NCI-H2029 (cell line): ENCODE results near the gene ASTN1.

Experiments used
- DNase-seq: peaks from one replicate; lab custom pipeline; 2025; lab: John Stamatoyannopoulos, UW

ASTN1 gene

DNA sequence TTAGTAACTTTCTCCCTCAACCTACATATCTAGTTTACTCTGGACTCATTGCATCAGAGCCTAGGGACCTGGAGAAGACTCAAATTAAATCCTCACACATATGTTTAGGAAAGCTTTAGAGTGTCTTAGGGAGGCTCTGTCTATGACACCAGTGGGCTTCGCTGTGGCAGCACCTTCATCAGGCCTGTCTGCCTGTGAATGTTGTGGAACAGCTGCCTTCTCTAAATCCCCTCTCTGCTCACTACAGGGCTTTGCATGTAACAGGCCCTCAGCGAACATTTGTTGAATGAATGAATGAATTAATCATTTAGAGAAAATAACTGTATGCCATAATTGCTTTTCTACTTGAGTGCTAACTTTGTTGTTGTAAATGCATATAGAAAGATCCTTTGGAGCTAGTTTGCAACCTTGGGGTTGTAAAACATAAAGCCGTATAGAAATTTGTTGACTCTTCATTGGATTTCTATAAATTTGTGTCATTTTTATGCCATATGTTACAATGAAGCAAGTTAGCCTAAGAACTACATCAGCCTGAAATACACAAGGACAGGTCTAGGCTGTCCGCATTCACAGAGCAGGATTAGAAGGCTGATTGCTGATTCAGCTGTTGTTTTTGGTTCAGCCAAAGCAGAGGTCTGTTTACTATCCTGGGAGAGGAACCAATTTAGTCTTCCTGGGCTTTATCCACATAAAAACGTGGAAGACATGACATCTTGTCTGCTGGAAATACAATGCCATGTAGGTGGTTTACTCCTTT is 238.0 kb downstream of the ASTN1 start:
- no peak for DNase-seq

DNA sequence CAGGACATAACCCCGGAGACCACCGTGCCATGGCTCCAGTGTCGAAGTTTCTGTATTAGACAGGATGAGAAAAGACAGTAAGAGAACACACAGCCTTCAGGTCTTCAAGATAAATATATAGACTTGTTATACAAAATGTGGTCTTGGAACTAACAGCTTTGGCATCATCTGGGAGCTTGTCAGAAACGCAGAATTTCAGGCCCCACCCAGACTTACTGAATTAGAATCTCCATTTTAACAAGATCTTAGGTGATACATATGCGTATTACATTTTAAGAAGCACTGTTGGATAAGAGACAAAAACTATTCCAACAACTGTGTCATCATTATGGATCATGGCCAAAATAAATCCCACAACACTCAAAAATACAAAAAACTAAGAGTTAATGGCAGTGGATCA is 239.3 kb downstream of the ASTN1 start:
- no peak for DNase-seq

DNA sequence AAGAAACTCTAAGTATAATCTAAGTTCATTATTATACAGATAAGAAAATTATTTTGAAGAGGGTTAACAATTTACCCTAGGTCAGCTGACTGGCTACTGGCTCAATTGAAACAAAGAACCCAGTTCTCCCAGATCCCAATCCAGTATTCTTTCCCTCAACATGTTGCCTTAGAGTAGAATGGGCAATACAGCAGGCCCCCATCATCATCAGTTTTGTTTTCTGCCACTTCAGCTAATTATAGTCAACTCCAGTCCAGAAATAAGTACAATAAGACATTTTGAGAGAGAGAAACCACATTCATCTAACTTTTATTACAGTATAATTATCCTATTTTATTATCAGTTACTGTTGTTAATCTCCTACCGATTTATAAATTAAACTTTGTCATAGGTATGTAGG is 241.2 kb downstream of the ASTN1 start:
- DNase-seq, result no peak

DNA sequence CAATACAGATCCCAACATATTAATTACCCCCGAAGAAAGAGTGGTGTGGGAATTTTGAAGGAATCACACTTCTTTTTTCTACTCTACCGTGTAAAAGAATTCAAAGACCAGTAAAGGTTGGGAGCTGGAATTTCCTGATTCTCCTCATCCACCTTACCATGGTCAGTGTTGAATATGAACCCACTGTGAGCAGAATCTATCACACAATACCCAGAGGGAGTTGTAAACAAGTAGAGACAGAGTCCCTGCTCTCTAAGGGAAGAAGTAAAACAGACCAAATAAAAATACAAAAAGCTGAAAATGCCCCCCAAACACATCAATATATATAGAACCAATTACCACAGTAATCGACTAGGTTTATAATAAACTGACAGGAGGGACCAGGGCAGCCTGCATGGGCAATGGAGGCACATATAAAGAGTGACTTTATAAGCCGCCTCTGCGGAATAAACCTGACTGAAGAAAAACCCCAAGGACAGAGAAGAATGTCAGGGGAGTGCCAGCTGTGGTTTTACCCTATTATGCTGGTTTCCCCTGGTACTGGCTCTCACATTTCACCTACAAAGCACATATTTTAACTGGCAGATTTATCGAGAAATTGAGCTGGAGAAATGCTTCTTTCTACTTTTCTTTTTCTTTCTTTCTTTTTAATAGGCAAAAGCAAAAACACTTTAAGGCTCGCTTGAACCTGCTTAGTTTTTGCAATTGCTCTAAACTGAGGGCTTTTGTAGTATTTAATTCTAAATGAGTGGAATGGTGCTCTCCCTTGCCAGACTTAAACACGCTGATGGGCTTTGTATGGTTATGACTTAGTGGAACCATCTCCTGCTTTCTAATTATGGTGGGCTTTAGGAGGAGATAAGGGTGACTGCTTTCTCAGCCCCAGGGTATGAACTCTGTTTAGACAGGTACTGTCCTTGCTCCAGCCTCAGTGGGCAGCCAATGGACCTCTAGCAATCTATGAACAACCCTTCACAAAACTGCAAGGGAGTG is 244.8 kb downstream of the ASTN1 start:
- no peak for DNase-seq

DNA sequence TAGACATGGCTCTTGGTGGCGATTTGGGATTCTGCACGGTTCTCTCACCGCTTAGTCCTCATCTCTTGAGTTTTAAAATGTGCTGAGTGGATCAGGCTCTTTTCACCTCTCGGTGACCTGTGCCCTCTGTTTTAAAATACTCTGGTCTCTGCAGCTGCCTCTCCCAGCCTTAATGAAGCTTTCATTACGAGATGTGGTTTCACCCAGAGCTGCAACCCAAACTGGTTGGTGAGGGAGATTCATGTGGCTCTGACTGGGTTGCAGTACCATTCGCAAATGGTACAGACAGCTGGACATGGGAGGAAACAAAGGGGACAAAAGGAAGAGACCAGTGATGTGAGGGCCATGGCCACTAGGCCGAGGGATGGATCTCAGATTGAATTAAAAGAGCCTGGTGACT is 258.9 kb downstream of the ASTN1 start:
- DNase-seq, result no peak

DNA sequence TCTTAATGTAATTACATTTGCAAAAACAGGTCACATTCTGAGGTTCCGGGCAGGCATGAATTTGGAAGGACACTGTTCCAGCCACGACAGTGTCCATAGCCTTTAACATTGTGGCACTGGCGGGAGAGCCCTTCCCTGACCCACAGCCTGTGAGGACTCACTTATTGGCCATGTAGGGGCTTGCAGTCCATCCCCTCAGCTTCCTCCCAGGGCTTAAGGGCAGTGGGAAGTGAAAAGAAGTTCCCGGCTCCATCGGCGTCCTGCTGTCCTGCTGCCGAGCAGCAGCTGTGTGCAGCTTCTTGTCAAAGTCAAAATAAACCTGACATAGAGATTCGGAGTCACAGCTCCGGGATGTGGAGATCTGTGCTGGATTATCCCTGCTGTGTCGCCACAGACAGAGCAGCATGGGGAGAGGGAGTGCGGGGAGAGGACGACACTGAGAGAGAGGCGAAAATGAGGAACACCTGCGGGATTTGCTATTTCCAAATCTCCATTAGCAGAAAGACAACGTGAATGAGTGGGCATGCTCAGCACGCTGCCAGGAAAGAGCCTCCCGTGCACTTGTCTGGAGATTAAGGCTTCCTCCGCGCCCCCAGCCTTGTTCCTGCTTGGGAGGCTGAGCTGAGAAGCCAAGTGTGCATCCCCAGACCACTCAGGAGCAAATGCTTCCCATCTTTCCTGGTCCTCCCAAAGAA is 260.3 kb downstream of the ASTN1 start:
- DNase-seq, result no peak

DNA sequence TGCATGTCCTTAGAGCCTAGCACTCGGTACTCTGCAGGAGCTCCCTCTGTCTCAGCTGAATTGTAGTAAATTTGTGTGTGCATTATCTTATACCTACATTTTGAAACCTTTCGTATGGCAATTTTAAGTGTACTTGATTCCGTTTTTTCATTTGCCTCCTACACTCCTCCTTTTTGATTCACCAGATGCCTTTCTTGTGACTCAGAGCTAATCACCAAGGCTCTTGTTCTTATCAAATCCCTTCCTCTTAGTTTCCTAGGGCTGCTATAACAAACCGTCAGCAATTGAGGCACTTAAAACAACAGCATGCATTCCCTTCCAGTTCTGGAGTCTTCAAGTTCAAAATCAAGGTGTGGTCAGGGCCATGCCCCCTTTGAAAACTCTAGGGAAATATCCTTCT is 261.0 kb downstream of the ASTN1 start:
- no peak for DNase-seq

DNA sequence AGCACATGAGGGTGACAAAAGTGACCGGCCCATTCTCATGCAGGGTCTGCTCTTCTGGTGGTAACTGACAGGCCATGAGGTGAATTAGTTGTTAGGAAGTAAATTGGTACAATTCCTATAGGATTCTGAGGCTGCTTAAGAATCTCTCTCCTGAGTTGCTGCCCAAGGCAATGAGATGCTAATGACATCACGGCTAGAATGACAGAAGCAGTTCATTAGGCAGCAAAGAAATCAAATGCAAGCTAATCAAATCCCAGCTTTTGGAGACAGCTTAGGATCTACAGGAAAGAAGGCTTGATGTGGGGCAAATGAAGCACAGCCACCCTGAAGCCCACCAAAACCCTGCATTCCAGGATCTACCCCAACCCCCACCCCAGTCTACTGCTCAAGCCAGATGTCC is 265.2 kb downstream of the ASTN1 start:
- DNase-seq, result no peak

DNA sequence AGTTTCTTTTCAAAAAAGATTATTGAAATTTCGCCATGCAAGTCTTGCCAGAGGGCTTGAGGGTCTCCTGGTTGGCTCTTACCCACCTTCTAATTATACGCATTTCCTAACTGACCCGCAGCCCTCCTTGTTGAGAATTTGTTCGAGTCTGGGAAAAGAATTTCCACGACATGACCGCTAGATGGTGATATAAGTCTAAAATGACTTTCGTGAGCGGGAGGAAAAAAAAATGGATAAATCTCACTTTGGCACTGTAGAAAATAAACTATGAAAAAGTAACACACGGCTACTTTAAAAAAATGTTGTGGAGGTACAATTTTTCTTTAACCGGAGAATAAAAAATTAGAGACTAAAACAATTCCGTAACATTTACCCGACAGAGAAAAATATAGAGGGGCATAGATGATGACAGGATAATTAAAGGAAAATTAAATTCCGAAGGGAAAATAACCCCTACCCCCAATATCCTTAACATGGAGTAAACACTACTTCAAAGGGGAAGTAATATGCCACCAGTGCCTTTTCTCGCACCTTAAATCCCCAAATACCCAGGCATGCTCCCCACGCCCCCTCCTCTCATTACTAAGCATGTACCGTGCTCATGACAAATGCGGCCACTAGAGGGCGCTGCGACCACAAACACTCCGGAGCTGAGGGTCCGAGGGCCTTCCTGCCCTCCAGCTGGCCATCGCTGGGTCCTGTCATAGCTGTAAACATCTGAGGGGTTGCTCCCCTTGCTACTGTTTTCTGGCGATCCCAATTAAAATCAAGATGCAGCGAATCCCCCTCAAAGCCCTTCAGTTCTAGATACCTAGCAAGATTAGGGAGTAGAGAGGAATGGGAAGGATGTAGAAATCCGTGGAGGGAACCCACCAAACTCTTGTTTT is 266.9 kb downstream of the ASTN1 start:
- DNase-seq, result no peak

DNA sequence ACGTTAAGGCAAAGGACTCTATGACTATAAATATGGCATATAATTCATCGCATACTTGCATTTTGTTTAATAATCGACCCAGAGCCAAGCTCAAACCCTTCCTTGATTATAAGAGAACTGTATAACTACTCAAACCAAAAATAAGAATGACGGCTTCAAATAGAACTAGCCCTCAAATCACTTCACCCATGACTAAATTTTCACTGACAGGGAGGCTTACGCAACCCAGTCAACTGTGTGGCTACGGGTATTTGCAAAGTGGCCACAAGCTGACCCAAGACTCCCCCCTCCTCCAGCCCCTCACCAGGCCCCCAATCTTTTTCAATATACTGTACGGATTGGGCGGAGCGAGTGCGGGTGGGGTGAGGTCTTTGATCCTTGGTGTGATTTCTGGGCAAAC is 268.3 kb downstream of the ASTN1 start:
- no peak for DNase-seq

DNA sequence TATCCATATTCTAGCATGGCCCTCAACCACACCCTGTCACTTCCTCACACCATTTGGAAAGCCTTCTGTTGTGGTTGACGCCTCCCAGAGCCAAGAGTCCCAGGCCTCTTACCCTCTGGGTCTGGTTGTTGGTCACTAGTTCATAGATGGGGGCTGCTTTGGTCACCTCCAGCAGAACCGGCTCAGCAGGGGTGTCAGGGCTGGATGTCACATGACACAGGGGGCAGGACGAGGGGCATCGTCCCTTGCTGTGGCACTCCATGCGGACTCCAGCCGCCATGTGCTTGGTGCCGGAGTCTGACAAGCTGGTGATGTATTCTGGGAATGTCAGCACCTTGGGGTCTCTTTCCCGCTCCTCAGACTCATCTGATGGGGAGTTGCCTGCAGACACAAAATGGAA is 270.1 kb downstream of the ASTN1 start:
- no peak for DNase-seq

DNA sequence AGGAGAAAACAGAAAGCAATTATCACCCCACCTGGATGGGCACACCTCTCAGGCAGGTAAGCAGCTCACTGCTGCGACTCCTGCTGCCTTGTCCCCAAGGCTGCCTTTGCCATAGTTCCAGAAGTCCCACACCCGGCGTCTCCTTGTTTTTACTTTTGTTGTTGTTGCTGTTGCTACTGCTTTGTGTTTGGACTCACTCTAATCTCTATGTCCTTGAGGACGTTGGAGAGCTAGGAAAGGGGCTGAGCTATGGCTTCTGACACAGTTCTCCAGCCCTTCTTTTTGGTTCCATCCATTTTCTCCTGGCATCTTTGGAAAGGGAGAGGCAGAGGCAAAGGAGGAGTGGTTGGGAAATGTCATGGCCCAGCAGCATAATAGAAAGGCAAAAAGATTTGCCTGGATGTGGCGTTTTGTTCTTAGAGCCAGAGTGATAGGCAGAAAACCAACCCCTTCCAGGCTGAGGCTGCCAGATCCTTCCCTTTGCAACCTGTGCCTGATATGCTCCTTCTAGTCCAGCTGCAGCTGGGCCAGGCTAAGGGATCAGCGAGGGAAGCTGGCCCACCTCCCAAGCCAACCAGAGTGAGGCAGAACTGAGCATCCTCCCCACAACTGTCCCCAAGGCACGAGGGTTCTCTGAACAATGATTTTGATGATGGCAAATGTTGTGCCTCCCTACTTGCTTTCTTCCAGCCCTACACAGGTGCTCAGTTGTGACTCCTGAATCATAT is 270.7 kb downstream of the ASTN1 start:
- DNase-seq, result no peak

DNA sequence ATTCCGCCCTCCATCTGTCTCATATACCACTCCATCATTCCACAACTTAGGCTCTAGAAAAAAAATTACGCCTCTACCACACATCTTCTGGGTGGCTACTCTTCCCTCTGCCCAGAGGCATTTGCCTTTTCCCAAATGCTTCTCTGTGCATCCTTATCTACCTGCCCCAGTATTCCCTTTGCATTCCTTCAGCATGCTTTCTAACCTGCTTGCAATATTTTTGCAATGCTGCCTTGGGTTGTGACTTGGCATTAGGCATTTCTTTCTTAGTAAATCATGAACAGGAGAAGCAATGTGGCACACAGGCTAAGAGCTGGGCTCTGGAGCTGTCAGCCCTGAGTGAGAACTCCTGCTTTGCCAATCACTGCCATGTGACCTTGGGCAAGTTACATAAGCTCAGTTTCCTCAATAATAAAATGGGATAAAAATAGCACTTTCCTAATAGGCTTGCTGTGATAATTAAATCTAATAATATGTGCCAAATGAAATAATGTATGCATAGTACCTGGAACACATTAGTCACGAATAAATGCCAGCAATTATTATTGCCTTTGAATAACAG is 276.0 kb downstream of the ASTN1 start:
- DNase-seq, result no peak

DNA sequence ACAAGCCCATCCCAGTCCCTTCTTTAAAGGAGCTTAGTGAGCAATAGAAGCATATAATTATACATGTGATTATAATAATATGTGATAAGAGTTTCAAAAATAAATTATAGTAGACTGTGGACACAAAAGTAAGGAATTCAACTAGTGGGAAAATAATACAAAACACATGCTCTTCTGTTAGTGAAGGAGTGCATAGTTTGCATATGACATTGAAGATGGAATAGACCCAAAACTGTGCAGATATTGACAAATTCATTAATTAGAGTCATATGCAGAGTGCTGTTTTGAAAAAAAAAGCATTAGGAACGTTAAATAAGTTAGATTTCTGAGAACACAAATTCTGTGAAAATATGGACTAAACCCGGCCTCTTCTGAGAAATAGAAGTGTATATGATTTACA is 278.8 kb downstream of the ASTN1 start:
- no peak for DNase-seq

DNA sequence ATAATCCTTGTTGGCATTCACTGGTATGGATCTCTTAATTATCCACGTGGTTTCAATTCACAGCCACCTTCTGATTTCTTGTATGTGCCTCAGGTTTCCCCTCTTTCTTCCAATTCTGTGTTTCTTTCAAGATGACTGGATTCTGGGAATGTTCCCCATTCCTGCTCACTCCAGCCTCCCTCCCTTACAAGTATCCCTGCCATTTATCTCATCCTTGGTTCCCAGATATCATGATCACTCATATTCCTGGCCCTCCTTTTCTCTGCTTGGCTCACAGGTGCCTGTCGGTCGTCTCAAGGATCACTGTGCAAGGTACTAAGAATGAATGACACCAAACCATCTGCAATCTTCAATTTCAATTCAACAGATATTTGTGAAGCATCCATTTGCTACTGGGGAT is 279.2 kb downstream of the ASTN1 start:
- DNase-seq, result no peak

DNA sequence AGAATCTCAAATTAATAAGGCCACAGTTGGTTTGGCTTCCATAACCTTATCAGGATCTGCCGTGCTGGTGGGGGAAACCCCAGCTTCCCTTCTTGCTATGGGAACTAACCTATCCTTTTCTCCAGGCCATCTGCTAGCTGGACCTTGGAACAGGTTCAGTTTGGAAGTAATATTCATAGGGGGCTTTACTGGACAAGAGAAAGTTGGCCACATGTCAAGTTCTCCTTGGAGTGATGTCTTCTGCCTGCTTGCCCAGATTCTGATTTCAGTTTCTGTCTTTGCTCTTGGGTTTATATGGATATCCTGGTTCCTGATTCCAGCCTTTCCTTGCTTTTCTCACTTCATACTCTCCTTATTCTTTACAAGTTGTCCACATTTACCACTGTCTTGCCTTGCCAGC is 279.6 kb downstream of the ASTN1 start:
- DNase-seq, result no peak

DNA sequence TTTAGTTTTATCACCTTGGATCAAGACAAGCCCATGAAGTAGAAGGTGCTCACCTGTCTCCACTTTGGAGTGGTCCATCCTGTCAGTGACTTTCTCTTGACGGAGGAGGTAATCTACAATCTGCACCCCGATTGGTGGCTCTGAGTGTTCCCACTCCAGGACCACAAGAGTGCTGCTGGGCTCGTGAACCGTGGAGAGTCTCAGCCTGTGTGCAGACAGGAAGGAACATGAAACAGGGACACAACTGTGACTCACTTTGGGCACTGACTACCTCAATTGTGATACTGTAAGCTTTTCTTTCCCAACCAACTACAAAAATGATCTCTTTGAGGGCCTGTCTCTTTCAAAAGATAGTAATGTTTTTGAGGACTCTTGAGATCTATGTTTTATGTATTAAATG is 280.2 kb downstream of the ASTN1 start:
- DNase-seq, result no peak

DNA sequence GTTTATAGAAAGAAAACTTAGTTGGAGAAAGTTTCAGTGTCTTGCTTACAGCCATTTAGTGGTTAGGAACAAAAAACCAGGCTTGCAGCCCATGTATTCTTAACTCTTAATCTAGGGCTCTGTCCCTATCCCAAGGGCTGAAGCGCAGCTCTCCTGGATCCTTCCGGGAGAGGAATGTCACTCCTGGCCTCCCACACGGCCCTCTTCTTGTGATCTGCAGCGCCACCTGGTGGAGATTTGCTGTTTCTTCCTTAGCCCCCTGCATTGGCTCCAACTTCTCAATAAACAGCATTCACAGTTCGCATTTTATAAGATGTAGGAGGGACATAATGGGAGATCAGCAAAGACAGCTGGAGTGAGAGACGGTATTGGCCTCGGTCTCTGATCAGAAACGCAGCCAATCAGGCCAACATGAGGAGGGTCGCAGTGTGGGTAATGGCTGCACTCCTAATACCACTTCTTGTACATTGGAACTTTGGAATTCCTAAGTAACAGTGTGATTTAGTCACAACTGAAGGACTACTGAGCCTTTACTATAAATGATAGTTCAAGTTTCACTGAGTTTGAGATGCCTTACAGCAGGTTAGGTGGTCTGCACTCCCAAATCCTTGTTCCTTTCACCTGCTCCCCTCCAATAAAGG is 283.4 kb downstream of the ASTN1 start:
- no peak for DNase-seq

DNA sequence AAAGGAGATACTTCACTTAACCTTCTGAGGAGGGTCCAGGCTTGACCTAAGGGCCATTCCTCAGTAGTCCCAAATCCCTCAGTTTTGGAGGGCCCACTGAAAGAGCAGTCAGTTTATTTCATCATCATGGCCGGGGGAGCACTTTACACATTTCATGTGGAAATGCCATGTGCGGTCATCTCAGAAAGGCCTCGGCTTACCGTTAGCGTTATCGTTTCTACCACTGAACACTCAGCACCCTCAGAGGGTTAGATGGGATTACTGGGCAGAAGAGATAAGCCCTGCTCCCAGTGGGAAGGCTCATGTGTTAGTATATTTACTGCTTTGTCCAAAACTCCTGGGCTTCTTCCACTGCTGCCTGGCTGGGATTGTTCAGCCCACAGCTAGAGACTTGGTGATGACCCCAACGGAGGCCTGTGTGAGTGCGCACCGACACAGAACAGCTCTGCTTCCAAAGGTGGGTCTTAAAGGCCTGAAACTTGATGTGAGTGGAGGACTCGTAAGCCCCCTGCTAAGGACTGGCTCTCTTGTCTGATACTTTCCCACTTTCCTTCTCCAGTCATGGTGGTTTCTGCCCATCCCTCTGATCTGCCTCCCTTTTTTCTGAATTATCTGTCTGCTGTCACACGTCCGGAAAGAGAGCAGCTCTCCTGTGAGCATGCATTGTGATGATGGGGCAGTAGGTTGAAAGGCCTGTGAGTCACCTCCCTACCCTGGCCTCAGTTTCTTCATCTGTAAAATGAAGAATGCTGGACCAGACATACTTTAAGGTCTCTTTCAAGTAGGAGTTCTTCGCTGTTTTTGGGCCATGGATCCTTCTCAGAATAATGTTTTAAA is 284.5 kb downstream of the ASTN1 start:
- DNase-seq, result no peak
